Heart right ventricle (tissue), 16 donors: ENCODE results near the gene CCDC40. TPM values are rescaled to one million over a fixed set of nuclear protein-coding genes. Genes with fewer than 3 reads are reported as not detected.

Experiments used
- ATAC-seq, 8 donors: fragments of 200-7000 bp; cut with Tn5 transposase; one replicate each; pipeline ENCODE4 v1.9.1; 2020; ENCODE audit warnings: mild to moderate bottlenecking in 8 of 8, moderate library complexity in 8 of 8, moderate number of reproducible peaks in 1 of 8
- DNase-seq, 2 donors: peaks; one replicate each; pipeline ENCODE4 v3.0.0-alpha.2; 2020
- H3K27ac ChIP-seq, 10 donors: fragments of 200-600 bp; sonication (generic) in 2 of 10; one replicate each; pipeline versions ENCODE4 v1.5.0 to v1.8.0; 2020 to 2022; ENCODE audit warnings: mild to moderate bottlenecking in 3 of 10
- H3K27me3 ChIP-seq, 7 donors: fragments of 200-600 bp; one replicate each; pipeline ENCODE4 v1.8.0; 2021 to 2022; ENCODE audit warnings: mild to moderate bottlenecking in 2 of 7
- H3K36me3 ChIP-seq, 9 donors: fragments of 200-600 bp; sonication (generic) in 1 of 9; one replicate each; pipeline versions ENCODE4 v1.5.0 to v1.8.0; 2020 to 2022; ENCODE audit warnings: mild to moderate bottlenecking in 2 of 9
- H3K4me1 ChIP-seq, 9 donors: fragments of 200-600 bp; sonication (generic) in 1 of 9; one replicate each; pipeline versions ENCODE4 v1.5.0 to v1.8.0; 2020 to 2022; ENCODE audit warnings: mild to moderate bottlenecking in 4 of 9
- H3K4me3 ChIP-seq, 10 donors: fragments of 200-600 bp; sonication (generic) in 2 of 10; one replicate each; pipeline versions ENCODE4 v1.5.0 to v1.8.0; 2020 to 2022; ENCODE audit warnings: mild to moderate bottlenecking in 7 of 10, moderate library complexity in 2 of 10
- H3K9me3 ChIP-seq, 11 donors: fragments of 200-600 bp in 10 of 11; sonication (generic) in 2 of 11; one replicate each; pipeline versions ENCODE4 v1.5.0 to v1.8.0; 2013 to 2022; ENCODE audit warnings: mild to moderate bottlenecking in 2 of 11, control low read depth in 1 of 11, moderate library complexity in 1 of 11
- CTCF ChIP-seq, 9 donors: fragments of 200-600 bp; sonication (generic) in 2 of 9; IDR thresholded peaks; one replicate each; pipeline versions ENCODE4 v1.5.0 to v1.8.0; 2021 to 2022; ENCODE audit warnings: antibody characterized with exemption in 9 of 9, mild to moderate bottlenecking in 5 of 9, moderate library complexity in 1 of 9
- WGBS, 2 donors: extraction: QIAGEN DNeasy Blood & Tissue Kit; methylation state at CpG; one replicate each; pipeline ENCODE4 v1.1.7; 2013; ENCODE audit warnings: inconsistent platforms in 1 of 2; 5-methylcytosine and 5-hydroxymethylcytosine counted together
- intact Hi-C, 10 donors: fragments of 100-400 bp; cut with DNase I; formaldehyde crosslinking; loops; one replicate each; pipeline versions ENCODE4 v1.11.1 to v1.14.2; 2022
- polyA plus RNA-seq, 2 donors: library from polyadenylated mRNA; stranded (reverse); fragments of 200-250 nt; gene quantifications; one replicate each; pipeline ENCODE4 v1.2.3, GENCODE V29; 2013
- total RNA-seq, 10 donors: library from RNA; stranded (reverse); fragmentation: NEBNext Ultra II Directional in 3 of 10; extraction: Animal tissue kit (Norgen Biotek cat#: 25700) in 3 of 10; gene quantifications; one replicate each; pipeline versions ENCODE4 v1.2.1 to v1.2.4, GENCODE V29; 2021 to 2023
- donor health status: Arrhythmogenic right ventricular cardiomyopathy.
- donor health status: ischemic (EF 13 %, LVEDD 7.1; RV severe dilation, severe dysfunction).
- donor health status: healthy with polysubstance abuse.
- donor health status: DM: no; HTN: yes; CAD: no.
- donor health status: DM: no; HTN: no; CAD: no.
- donor health status: ischemic (EF 25% LVEDD 6.9; RV normal size, moderate dysfunction).
- donor health status: ischemic (EF 25% LVEDD 5.7; RV mildly dilated, moderate dysfunction).
- donor health status: healthy.
- donor health status: DM: yes; HTN: yes; CAD: no.
- donor health status: Ischemic cardiomyopathy.
- donor health status: ischemic (EF 35%, LVEDD 5.7; RV mildly dilated, moderate dysfunction).
- donor health status: nonischemic (EF 11% LVEDD 7.7; RV severe dilation, severe dysfunction).
- donor health status: DM: yes; HTN: yes; CAD: no.
- donor health status: PGD.
- donor health status: ischemic (EF 29% LVEDD 5.4; RV normal size, mild dysfunction).
- donor health status: nonischemic (EF 23%, LVEDD 6.1; RV moderate dilation, normal function).

Gene CCDC40
- total and polyA plus RNA-seq, 12 donors: 2.0 to 8.9 (median 6.6) TPM

- intact Hi-C loops: no loop called here
- H3K36me3 ChIP-seq: peaks cover 0 to 52% (median 0%) of the 10 kb centered on the region in 9 donors
- no peak for DNase-seq
These were observed 78.3 kb downstream of the CCDC40 start for GRCh38 chr17:80114758-80115157.

GRCh38 chr17:80115159-80115558 is 78.7 kb downstream of the CCDC40 start:
- H3K4me3 ChIP-seq: no peak overlapping the region
- H3K27ac ChIP-seq: no peak overlapping the region
- ATAC-seq (no peak), DNase-seq (no peak)
- intact Hi-C loops: no loop called here
- no peaks in the 10 kb centered on the region for H3K27me3 ChIP-seq
- peaks cover 0 to 8% (median 0%) of the 10 kb centered on the region in 11 donors for H3K9me3 ChIP-seq
- no peaks in the 10 kb centered on the region for H3K4me1 ChIP-seq
- H3K36me3 ChIP-seq: peaks cover 0 to 48% (median 0%) of the 10 kb centered on the region in 9 donors
- no peak for TF ChIP-seq CTCF (IDR thresholded peaks at IDR 0.05)
- 92 to 93% methylated on average over 8 of the region's 8 CpGs for WGBS, 2 donors

More at GRCh38 chr17:80114758-80115157, 78.3 kb downstream of the CCDC40 start:
- Histone ChIP-seq H3K9me3 (peaks cover 0 to 8% (median 0%) of the 10 kb centered on the region in 11 donors), H3K4me1 (no peaks in the 10 kb centered on the region), H3K27me3 (no peaks in the 10 kb centered on the region), H3K27ac (no peak overlapping the region), H3K4me3 (no peak overlapping the region)
- no peak for ATAC-seq
- no peak for TF ChIP-seq CTCF (IDR thresholded peaks at IDR 0.05)
- WGBS, 2 donors: 93% methylated on average over 7 of the region's 7 CpGs

GRCh38 chr17:80116276-80116920 is 80.0 kb downstream of the CCDC40 start:
- Histone ChIP-seq H3K27me3 (no peaks in the 10 kb centered on the region), H3K4me1 (no peaks in the 10 kb centered on the region), H3K9me3 (peaks cover 0 to 8% (median 0%) of the 10 kb centered on the region in 11 donors), H3K36me3 (peaks cover 0 to 41% (median 0%) of the 10 kb centered on the region in 9 donors), H3K4me3 (no peak overlapping the region), H3K27ac (no peak overlapping the region)
- intact Hi-C loops: no loop called here
- ATAC-seq (no peak), DNase-seq (no peak)
- no peak for TF ChIP-seq CTCF (IDR thresholded peaks at IDR 0.05)
- 86 to 88% methylated on average over 16 of the region's 16 CpGs for WGBS, 2 donors

- intact Hi-C loops: no loop called here
- TF ChIP-seq CTCF (IDR thresholded peaks at IDR 0.05): no peak
- DNase-seq: no peak
- H3K36me3 ChIP-seq: peaks cover 0 to 35% (median 0%) of the 10 kb centered on the region in 9 donors
- ATAC-seq: no peak
- WGBS, 2 donors: 94 to 97% methylated on average over 13 of the region's 13 CpGs
- no peaks in the 10 kb centered on the region for H3K27me3 ChIP-seq
- no peaks in the 10 kb centered on the region for H3K4me1 ChIP-seq
- H3K4me3 ChIP-seq: no peak overlapping the region
- H3K27ac ChIP-seq: no peak overlapping the region
- peaks cover 0 to 8% (median 0%) of the 10 kb centered on the region in 11 donors for H3K9me3 ChIP-seq
These were observed 80.5 kb downstream of the CCDC40 start for GRCh38 chr17:80116921-80117380.
